Type B pancreatic cell (in vitro differentiated cells): ENCODE results near the gene PTGDS. TPM values are rescaled to one million over a fixed set of nuclear protein-coding genes. Genes with fewer than 3 reads are reported as not detected.

Experiments used
- DNase-seq: peaks from one replicate; pipeline ENCODE4 v3.0.0; 2021; ENCODE audit warnings: mixed read lengths; ENCODE audit not compliant: unreplicated experiment; ENCODE audit errors: extremely low spot score
- H3K27ac Mint-ChIP-seq: 2 replicates; pipeline ENCODE4 v1.8.0; 2021; ENCODE audit warnings: mild to moderate bottlenecking, mixed read lengths
- H3K27me3 Mint-ChIP-seq: 2 replicates; pipeline ENCODE4 v1.8.0; 2021; ENCODE audit warnings: mixed read lengths
- H3K36me3 Mint-ChIP-seq: 2 replicates; pipeline ENCODE4 v1.8.0; 2021; ENCODE audit warnings: mixed read lengths
- H3K4me1 Mint-ChIP-seq: one replicate; pipeline ENCODE4 v1.8.0; 2021; ENCODE audit warnings: mixed read lengths; ENCODE audit not compliant: unreplicated experiment
- H3K4me3 Mint-ChIP-seq: 2 replicates; pipeline ENCODE4 v1.8.0; 2021; ENCODE audit warnings: mild to moderate bottlenecking, mixed read lengths
- H3K9me3 Mint-ChIP-seq: 2 replicates; pipeline ENCODE4 v1.8.0; 2021; ENCODE audit warnings: mixed read lengths
- total RNA-seq: library from RNA; stranded (reverse); gene quantifications from 2 replicates; pipeline ENCODE4 v1.2.1, GENCODE V29; 2021; ENCODE audit warnings: low replicate concordance
- TF ChIP-seq, protein P1 (sequence below): fragments of 200-600 bp; sonication (generic); conservative IDR thresholded peaks from 2 replicates; pipeline ENCODE4 v1.5.0; 2021; ENCODE audit warnings: antibody characterized with exemption, mild to moderate bottlenecking

Gene PTGDS
- total RNA-seq, 1 donor from 2014 or later: 1.7 TPM

- Mint-ChIP-seq H3K4me1 (peaks cover 5% of the 10 kb centered on the region), H3K9me3 (no peaks in the 10 kb centered on the region), H3K27ac (no peak overlapping the region), H3K36me3 (no peaks in the 10 kb centered on the region), H3K4me3 (no peak overlapping the region), H3K27me3 (peaks cover 5% of the 10 kb centered on the region)
- TF ChIP-seq, protein P1, sequence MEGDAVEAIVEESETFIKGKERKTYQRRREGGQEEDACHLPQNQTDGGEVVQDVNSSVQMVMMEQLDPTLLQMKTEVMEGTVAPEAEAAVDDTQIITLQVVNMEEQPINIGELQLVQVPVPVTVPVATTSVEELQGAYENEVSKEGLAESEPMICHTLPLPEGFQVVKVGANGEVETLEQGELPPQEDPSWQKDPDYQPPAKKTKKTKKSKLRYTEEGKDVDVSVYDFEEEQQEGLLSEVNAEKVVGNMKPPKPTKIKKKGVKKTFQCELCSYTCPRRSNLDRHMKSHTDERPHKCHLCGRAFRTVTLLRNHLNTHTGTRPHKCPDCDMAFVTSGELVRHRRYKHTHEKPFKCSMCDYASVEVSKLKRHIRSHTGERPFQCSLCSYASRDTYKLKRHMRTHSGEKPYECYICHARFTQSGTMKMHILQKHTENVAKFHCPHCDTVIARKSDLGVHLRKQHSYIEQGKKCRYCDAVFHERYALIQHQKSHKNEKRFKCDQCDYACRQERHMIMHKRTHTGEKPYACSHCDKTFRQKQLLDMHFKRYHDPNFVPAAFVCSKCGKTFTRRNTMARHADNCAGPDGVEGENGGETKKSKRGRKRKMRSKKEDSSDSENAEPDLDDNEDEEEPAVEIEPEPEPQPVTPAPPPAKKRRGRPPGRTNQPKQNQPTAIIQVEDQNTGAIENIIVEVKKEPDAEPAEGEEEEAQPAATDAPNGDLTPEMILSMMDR: no peak
- no peak for DNase-seq
These were observed 2.7 kb downstream of the PTGDS start for GRCh38 chr9:136979769-136980587.

DNA sequence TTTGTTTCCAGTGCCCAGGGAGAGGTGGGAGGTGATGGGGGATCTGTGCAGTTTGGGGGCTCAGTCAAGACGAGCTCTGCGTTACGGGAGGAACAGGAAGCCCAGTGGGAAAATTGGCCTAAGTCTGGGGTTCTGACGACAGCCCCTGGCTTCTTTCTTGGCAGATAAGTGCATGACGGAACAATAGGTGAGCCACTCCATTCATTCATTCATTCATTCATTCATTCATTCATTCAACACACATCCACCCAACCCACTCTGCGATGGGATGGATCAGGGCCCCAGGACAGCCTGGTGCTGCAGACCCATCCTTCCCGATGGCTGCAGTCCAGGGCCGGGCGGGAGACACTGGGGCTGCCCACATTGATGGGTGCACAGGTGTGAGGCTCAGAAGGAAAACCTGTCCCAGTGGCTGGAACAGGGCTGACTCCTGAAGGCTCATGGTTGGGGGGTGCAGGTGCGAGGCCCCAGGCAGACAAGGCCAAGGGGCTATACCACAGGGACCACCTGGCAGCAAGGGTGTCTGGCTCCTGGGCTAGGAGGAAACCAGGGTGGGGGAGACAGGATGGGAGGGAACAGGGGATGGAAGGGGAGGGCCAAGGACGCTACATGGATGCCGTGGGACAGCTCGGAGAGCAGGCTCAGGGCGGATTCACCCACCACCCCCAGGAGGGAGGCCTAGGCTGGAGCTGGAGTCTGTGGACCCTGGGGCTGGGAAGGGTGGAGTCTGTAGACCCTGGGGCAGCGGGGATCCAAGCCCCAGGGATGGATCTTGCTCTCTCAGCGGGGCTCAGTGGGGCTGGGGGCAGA is 3.6 kb downstream of the PTGDS start:
- DNase-seq: no peak
- no peaks in the 10 kb centered on the region for H3K9me3 Mint-ChIP-seq
- no peak overlapping the region for H3K27ac Mint-ChIP-seq
- H3K4me3 Mint-ChIP-seq: no peak overlapping the region
- no peaks in the 10 kb centered on the region for H3K36me3 Mint-ChIP-seq
- peaks cover 5% of the 10 kb centered on the region for H3K4me1 Mint-ChIP-seq
- peaks cover 5% of the 10 kb centered on the region for H3K27me3 Mint-ChIP-seq
- TF ChIP-seq, protein P1: no peak

GRCh38 chr9:136981588-136982231 is 4.4 kb downstream of the PTGDS start:
- Mint-ChIP-seq H3K36me3 (no peaks in the 10 kb centered on the region), H3K27ac (no peak overlapping the region)
- TF ChIP-seq, protein P1: no peak

GRCh38 chr9:136982232-136983051 is 5.1 kb downstream of the PTGDS start, which contains the start of gene LCNL1:
Gene LCNL1 (plus strand): TSS chr9:136982993. CDS start chr9:136983587, 594 bp downstream.
- TF ChIP-seq, protein P1: no peak
- no peaks in the 10 kb centered on the region for H3K36me3 Mint-ChIP-seq
- H3K9me3 Mint-ChIP-seq: no peaks in the 10 kb centered on the region
- H3K4me1 Mint-ChIP-seq: peaks cover 5% of the 10 kb centered on the region
- no peak for DNase-seq
- peak within 1 kb of the TSS; percentile 2 for H3K27ac Mint-ChIP-seq
- H3K4me3 Mint-ChIP-seq: no peak within 1 kb of the TSS
- H3K27me3 Mint-ChIP-seq: peaks cover 8% of the 10 kb centered on the region

More at GRCh38 chr9:136981588-136982231, 4.4 kb downstream of the PTGDS start:
- Mint-ChIP-seq H3K9me3 (no peaks in the 10 kb centered on the region), H3K27me3 (peaks cover 8% of the 10 kb centered on the region), H3K4me1 (peaks cover 5% of the 10 kb centered on the region), H3K4me3 (no peak overlapping the region)
- no peak for DNase-seq

GRCh38 chr9:136983167-136983566 is 5.9 kb downstream of the PTGDS start:
- Mint-ChIP-seq H3K4me3 (no peak overlapping the region), H3K4me1 (peaks cover 5% of the 10 kb centered on the region), H3K27ac (no peak overlapping the region), H3K36me3 (no peaks in the 10 kb centered on the region), H3K27me3 (peaks cover 11% of the 10 kb centered on the region), H3K9me3 (no peaks in the 10 kb centered on the region)
- no peak for DNase-seq
- TF ChIP-seq, protein P1: no peak
